Right lobe of liver (tissue), 6 donors: Measurements from ENCODE around the gene TTC28. TPM values are rescaled to one million over a fixed set of nuclear protein-coding genes. Genes with fewer than 3 reads are reported as not detected.

Experiments
- ATAC-seq, 4 donors: fragments of 200-7000 bp; cut with Tn5 transposase; one replicate each; pipeline ENCODE4 v1.9.1; 2020; ENCODE audit warnings: mild to moderate bottlenecking in 4 of 4, moderate library complexity in 4 of 4
- DNase-seq, 3 donors: peaks; one replicate each; pipeline ENCODE4 v3.0.0-alpha.2; 2020
- H3K27ac ChIP-seq, 3 donors: fragments of 200-600 bp; one replicate each; pipeline ENCODE4 v1.8.0; 2022
- H3K27me3 ChIP-seq, 2 donors: fragments of 200-600 bp; one replicate each; pipeline ENCODE4 v1.8.0; 2022
- H3K36me3 ChIP-seq, 4 donors: fragments of 200-600 bp; sonication (generic) in 1 of 4; one replicate each; pipeline versions ENCODE4 v1.5.1 to v1.8.0; 2017 to 2022; ENCODE audit warnings: control low read depth in 1 of 4
- H3K4me1 ChIP-seq, 4 donors: fragments of 200-600 bp; sonication (generic) in 1 of 4; one replicate each; pipeline versions ENCODE4 v1.5.1 to v1.8.0; 2017 to 2022; ENCODE audit warnings: control low read depth in 1 of 4
- H3K4me3 ChIP-seq, 3 donors: fragments of 200-600 bp; one replicate each; pipeline ENCODE4 v1.8.0; 2022
- H3K9me3 ChIP-seq, 4 donors: fragments of 200-600 bp; sonication (generic) in 1 of 4; one replicate each; pipeline versions ENCODE4 v1.5.1 to v1.8.0; 2017 to 2022; ENCODE audit warnings: control low read depth in 1 of 4
- POLR2A ChIP-seq: fragments of 450-650 bp; IDR thresholded peaks from one replicate; pipeline ENCODE4 v1.6.1; 2017; ENCODE audit warnings: antibody characterized with exemption, mild to moderate bottlenecking
- WGBS: methylation state at CpG from one replicate; pipeline ENCODE4 v1.1.6; 2018; ENCODE audit warnings: low coverage, low lambda C conversion rate; ENCODE audit not compliant: insufficient coverage; ENCODE audit errors: missing lambda C conversion rate; 5-methylcytosine and 5-hydroxymethylcytosine counted together
- intact Hi-C, 2 donors: fragments of 100-400 bp; cut with DNase I; formaldehyde crosslinking; loops; one replicate each; pipeline versions ENCODE4 v1.11.2 to v1.14.1; 2022
- total RNA-seq, 6 experiments: library from RNA; depleted of rRNA in 2 of 6; stranded (reverse); fragments of >200 nt in 2 of 6; fragmentation: NEBNext Ultra II Directional in 3 of 6; extraction: Animal tissue kit (Norgen Biotek cat#: 25700) in 3 of 6; gene quantifications; one replicate each; pipeline versions ENCODE4 v1.1.0 to v1.2.4, GENCODE V29; 2016 to 2023
- TF ChIP-seq, protein P1 (sequence below), 4 donors: fragments of 200-600 bp in 3 of 4; fragments of 450-650 bp in 1 of 4; IDR thresholded peaks; one replicate each; pipeline versions ENCODE4 v1.5.1 to v1.8.0; 2016 to 2022; ENCODE audit warnings: antibody characterized with exemption in 4 of 4, mild to moderate bottlenecking in 2 of 4
- donor health status: DM: no; HTN: yes; CAD: no.
- donor health status: DM: no; HTN: no; CAD: no.
- donor health status: DM: no; HTN: no; CAD: no.
- donor health status: DM: no; HTN: yes; CAD: no.
- donor health status: DM: no; HTN: yes; CAD: no.

Gene TTC28
- total RNA-seq, 6 experiments from 2014 or later = 9.4 to 38.3 (median 15.0) TPM

DNA sequence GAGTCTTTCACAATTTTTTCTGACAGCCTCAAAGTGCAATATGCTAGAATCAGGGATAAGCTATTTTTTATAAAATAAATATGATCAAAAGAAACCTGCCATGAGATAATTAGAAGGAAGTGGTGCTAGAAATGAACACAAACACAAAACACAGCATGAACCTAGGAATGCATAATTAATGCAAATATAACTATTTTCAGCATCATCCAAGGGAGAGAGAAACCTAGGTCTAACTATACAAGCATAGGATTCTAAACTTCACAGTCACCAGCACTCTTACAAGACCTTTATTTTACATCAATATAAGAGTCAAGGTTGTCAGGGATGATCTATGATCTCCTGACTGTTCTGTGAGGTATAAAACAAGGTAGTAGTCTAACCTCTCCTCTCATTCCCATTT lies 29.2 kb downstream of the TTC28 start:
- intact Hi-C loops = no loop called here
- ATAC-seq (no peak), DNase-seq (no peak)
- H3K27ac ChIP-seq = no peak overlapping the region
- TF ChIP-seq, protein P1, sequence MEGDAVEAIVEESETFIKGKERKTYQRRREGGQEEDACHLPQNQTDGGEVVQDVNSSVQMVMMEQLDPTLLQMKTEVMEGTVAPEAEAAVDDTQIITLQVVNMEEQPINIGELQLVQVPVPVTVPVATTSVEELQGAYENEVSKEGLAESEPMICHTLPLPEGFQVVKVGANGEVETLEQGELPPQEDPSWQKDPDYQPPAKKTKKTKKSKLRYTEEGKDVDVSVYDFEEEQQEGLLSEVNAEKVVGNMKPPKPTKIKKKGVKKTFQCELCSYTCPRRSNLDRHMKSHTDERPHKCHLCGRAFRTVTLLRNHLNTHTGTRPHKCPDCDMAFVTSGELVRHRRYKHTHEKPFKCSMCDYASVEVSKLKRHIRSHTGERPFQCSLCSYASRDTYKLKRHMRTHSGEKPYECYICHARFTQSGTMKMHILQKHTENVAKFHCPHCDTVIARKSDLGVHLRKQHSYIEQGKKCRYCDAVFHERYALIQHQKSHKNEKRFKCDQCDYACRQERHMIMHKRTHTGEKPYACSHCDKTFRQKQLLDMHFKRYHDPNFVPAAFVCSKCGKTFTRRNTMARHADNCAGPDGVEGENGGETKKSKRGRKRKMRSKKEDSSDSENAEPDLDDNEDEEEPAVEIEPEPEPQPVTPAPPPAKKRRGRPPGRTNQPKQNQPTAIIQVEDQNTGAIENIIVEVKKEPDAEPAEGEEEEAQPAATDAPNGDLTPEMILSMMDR (IDR thresholded peaks at IDR 0.05) = no peak
- no peak for TF ChIP-seq POLR2A
- H3K4me1 ChIP-seq = no peaks in the 10 kb centered on the region
- no peak overlapping the region for H3K4me3 ChIP-seq
- no peaks in the 10 kb centered on the region for H3K27me3 ChIP-seq
- H3K9me3 ChIP-seq = no peaks in the 10 kb centered on the region
- no peaks in the 10 kb centered on the region for H3K36me3 ChIP-seq

DNA sequence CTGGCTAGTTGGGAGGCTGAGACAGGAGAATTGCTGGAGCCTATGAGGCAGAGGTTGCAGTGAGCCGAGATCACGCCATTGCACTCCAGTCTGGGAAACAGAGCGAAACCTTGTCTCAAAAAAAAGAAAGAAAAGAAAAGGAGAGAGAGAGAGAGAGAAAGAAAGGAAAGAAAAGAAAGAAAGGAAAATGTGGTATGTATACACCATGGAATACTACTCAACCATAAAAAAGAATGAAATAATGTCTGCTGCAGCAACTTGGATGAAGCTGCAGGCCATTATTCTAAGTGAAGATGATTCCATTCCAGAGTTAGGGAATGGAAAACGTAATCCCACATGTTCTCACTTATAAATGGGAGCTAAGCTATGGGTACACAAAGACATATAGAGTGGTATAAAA lies 30.8 kb downstream of the TTC28 start:
- Histone ChIP-seq H3K27me3 (no peaks in the 10 kb centered on the region), H3K27ac (no peak overlapping the region), H3K36me3 (no peaks in the 10 kb centered on the region), H3K4me3 (no peak overlapping the region), H3K9me3 (no peaks in the 10 kb centered on the region), H3K4me1 (no peaks in the 10 kb centered on the region)
- DNase-seq (no peak), ATAC-seq (no peak)
- intact Hi-C loops = no loop called here
- WGBS = 82% methylated on average over 3 of the region's 4 CpGs
- no peak for TF ChIP-seq POLR2A
- TF ChIP-seq, protein P1 (IDR thresholded peaks at IDR 0.05) = no peak

DNA sequence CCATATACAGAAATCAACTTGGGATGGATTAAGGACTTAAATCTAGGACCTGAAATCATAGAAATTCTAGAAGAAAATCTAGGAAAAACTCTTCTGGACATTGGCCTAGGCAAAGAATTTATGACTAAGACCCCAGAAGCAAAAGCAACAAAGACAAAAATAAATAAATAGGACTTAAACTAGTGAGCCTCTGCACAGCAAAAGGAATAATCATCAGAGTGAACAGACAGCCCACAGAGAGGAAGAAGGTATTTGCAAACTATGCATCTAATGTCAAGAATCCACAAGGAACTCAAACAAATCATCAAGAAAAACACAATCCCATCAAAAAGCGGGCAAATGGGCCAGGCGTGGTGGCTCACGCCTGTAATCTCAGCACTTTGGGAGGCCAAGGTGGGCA lies 32.4 kb downstream of the TTC28 start:
- Histone ChIP-seq H3K27ac (no peak overlapping the region), H3K27me3 (no peaks in the 10 kb centered on the region), H3K9me3 (no peaks in the 10 kb centered on the region), H3K4me3 (no peak overlapping the region), H3K4me1 (no peaks in the 10 kb centered on the region), H3K36me3 (no peaks in the 10 kb centered on the region)
- ATAC-seq = no peak
- TF ChIP-seq, protein P1 (IDR thresholded peaks at IDR 0.05) = no peak
- TF ChIP-seq POLR2A = no peak
- 84% methylated on average over 3 of the region's 3 CpGs for WGBS
- intact Hi-C loops = no loop called here
- no peak for DNase-seq

DNA sequence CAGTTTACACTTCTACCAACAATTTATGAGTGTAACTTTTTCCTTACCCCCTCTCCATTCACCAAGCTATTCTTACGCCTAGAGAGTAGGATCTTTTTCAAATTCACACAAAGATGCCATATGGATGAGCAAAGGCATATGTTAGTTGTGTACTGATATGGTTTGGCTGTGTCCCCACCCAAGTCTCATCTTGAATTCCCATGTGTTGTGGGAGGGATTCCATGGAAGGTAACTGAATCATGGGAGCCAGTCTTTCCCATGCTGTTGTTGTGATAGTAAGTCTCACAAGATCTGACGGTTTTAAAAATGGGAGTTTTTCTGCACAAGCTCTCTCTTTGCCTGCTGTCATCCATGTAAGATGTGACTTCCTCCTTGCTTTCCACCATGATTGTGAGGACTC lies 40.3 kb downstream of the TTC28 start:
- no peak for ATAC-seq
- Histone ChIP-seq H3K4me3 (no peak overlapping the region), H3K27me3 (no peaks in the 10 kb centered on the region), H3K9me3 (no peaks in the 10 kb centered on the region), H3K36me3 (no peaks in the 10 kb centered on the region), H3K27ac (no peak overlapping the region), H3K4me1 (no peaks in the 10 kb centered on the region)
- intact Hi-C loops = no loop called here
- WGBS = 96% methylated on average over 2 of the region's 2 CpGs
- no peak for DNase-seq
- TF ChIP-seq, protein P1 (IDR thresholded peaks at IDR 0.05) = no peak
- TF ChIP-seq POLR2A = no peak

DNA sequence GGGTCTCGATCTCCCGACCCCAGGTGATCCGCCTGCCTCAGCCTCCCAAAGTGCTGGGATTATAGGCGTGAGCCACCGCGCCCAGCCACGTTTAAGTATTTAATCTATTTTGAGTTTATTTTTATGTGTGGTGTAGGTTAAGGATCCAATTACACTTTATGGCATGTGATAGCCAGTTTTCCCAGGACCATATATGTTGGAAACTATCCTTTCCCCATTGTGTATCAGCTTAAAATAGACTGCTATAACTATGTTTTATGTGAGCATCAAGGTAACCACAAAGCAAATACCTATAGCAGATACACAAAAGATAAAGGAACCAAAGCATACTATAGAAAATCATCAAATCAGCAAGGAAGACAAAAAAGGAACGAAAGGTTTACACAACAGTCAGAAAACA lies 42.4 kb downstream of the TTC28 start:
- TF ChIP-seq POLR2A = no peak
- TF ChIP-seq, protein P1 (IDR thresholded peaks at IDR 0.05) = no peak
- intact Hi-C loops = no loop called here
- 87% methylated on average over 8 of the region's 8 CpGs for WGBS

More for the DNA sequence above, 42.4 kb downstream of the TTC28 start:
- H3K27me3 ChIP-seq = no peaks in the 10 kb centered on the region
- H3K4me1 ChIP-seq = no peaks in the 10 kb centered on the region
- ATAC-seq (no peak), DNase-seq (no peak)
- H3K9me3 ChIP-seq = no peaks in the 10 kb centered on the region
- H3K36me3 ChIP-seq = no peaks in the 10 kb centered on the region
- no peak overlapping the region for H3K27ac ChIP-seq
- no peak overlapping the region for H3K4me3 ChIP-seq
